Upper lobe of left lung (tissue), 6 donors: ENCODE data around the gene DISC1. TPM values are rescaled to one million over a fixed set of nuclear protein-coding genes. Genes with fewer than 3 reads are reported as not detected.

Experiments used
- ATAC-seq, 2 donors: fragments of 200-7000 bp; cut with Tn5 transposase; one replicate each; pipeline ENCODE4 v1.9.1; 2022; ENCODE audit warnings: mild to moderate bottlenecking in 2 of 2, moderate library complexity in 2 of 2; ENCODE audit not compliant: low FRiP score in 2 of 2
- DNase-seq, 2 donors: peaks; one replicate each; pipeline ENCODE4 v3.0.0-alpha.2; 2019 to 2020
- H3K27ac ChIP-seq, 4 donors: fragments of 200-600 bp; sonication (generic); one replicate each; pipeline ENCODE4 v1.5.1; 2016 to 2019
- H3K27me3 ChIP-seq, 4 donors: fragments of 200-600 bp; sonication (generic); one replicate each; pipeline ENCODE4 v1.5.1; 2017 to 2019
- H3K36me3 ChIP-seq, 4 donors: fragments of 200-600 bp; sonication (generic); one replicate each; pipeline ENCODE4 v1.5.1; 2016 to 2019
- H3K4me1 ChIP-seq, 4 donors: fragments of 200-600 bp; sonication (generic); one replicate each; pipeline ENCODE4 v1.5.1; 2018 to 2019
- H3K4me3 ChIP-seq, 4 donors: fragments of 200-600 bp; sonication (generic); one replicate each; pipeline ENCODE4 v1.5.1; 2017 to 2019; ENCODE audit warnings: mild to moderate bottlenecking in 2 of 4, moderate library complexity in 1 of 4
- H3K9me3 ChIP-seq, 4 donors: fragments of 200-600 bp; sonication (generic); one replicate each; pipeline ENCODE4 v1.5.1; 2018 to 2019
- EP300 ChIP-seq, 4 donors: sonication (generic); formaldehyde crosslinking; IDR thresholded peaks; one replicate each; pipeline ENCODE4 v1.5.1; 2017; ENCODE audit warnings: antibody characterized with exemption in 4 of 4, control low read depth in 2 of 4
- POLR2A ChIP-seq, 4 donors: fragments of 450-650 bp; IDR thresholded peaks; one replicate each; pipeline ENCODE4 v1.5.1; 2016 to 2017; ENCODE audit warnings: antibody characterized with exemption in 4 of 4, mild to moderate bottlenecking in 2 of 4
- POLR2AphosphoS5 ChIP-seq, 2 donors: sonication (generic); formaldehyde crosslinking; IDR thresholded peaks; one replicate each; pipeline ENCODE4 v1.5.1; 2017; ENCODE audit warnings: antibody characterized with exemption in 2 of 2
- WGBS, 2 donors: methylation state at CpG; one replicate each; pipeline ENCODE4 v1.1.5; 2017 to 2018; 5-methylcytosine and 5-hydroxymethylcytosine counted together
- total RNA-seq, 6 donors: library from RNA; depleted of rRNA in 4 of 6; stranded (reverse); fragments of >200 nt in 4 of 6; gene quantifications; one replicate each; pipeline versions ENCODE4 v1.1.0 to v1.2.1, GENCODE V29; 2016 to 2021
- TF ChIP-seq, protein P1 (sequence below), 6 experiments: fragments of 450-650 bp in 4 of 6; fragments of 200-600 bp in 2 of 6; sonication (generic) in 2 of 6; IDR thresholded peaks; one replicate each; pipeline ENCODE4 v1.5.1; 2016 to 2019; ENCODE audit warnings: antibody characterized with exemption in 6 of 6
- donor health status: DM: no; HTN: no; CAD: no; lungs with moderate emphysema.
- donor health status: DM: no; HTN: yes; CAD: no; lungs with severe emphysema.

DISC1 gene
- total RNA-seq, 6 donors from 2014 or later: 6.1 to 16.8 (median 10.5) TPM

DNA sequence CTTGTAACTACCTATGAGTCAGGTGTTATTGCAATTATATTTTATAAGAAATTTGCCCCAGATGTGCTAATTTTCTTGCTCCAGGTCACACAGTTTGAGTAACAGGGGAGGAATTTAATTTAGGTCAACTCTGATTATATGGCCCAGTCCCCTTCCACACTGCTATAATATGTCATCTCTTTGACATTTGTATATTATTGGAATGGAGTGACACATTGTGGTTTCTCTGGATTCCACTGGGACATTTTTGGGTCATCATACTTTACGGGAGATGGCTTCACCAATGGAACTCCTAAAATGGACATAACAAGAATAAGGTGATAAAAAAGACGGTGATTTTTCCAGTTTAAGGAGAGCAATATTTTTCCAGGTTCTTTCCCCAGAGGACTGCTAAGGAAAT lies 191.2 kb downstream of the DISC1 start:
- Histone ChIP-seq H3K27me3 (no peaks in the 10 kb centered on the region), H3K4me1 (no peaks in the 10 kb centered on the region), H3K27ac (no peak overlapping the region), H3K4me3 (no peak overlapping the region), H3K36me3 (peaks cover 0 to 5% (median 0%) of the 10 kb centered on the region in 4 donors), H3K9me3 (no peaks in the 10 kb centered on the region)
- DNase-seq (no peak), ATAC-seq (no peak)
- 96% methylated on average over 2 of the region's 2 CpGs for WGBS, 2 donors
- TF ChIP-seq EP300 (IDR thresholded peaks at IDR 0.05): no peak
- TF ChIP-seq, protein P1, sequence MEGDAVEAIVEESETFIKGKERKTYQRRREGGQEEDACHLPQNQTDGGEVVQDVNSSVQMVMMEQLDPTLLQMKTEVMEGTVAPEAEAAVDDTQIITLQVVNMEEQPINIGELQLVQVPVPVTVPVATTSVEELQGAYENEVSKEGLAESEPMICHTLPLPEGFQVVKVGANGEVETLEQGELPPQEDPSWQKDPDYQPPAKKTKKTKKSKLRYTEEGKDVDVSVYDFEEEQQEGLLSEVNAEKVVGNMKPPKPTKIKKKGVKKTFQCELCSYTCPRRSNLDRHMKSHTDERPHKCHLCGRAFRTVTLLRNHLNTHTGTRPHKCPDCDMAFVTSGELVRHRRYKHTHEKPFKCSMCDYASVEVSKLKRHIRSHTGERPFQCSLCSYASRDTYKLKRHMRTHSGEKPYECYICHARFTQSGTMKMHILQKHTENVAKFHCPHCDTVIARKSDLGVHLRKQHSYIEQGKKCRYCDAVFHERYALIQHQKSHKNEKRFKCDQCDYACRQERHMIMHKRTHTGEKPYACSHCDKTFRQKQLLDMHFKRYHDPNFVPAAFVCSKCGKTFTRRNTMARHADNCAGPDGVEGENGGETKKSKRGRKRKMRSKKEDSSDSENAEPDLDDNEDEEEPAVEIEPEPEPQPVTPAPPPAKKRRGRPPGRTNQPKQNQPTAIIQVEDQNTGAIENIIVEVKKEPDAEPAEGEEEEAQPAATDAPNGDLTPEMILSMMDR (IDR thresholded peaks at IDR 0.05): no peak
- no peak for TF ChIP-seq POLR2AphosphoS5 (IDR thresholded peaks at IDR 0.05)
- TF ChIP-seq POLR2A (IDR thresholded peaks at IDR 0.05): no peak

DNA sequence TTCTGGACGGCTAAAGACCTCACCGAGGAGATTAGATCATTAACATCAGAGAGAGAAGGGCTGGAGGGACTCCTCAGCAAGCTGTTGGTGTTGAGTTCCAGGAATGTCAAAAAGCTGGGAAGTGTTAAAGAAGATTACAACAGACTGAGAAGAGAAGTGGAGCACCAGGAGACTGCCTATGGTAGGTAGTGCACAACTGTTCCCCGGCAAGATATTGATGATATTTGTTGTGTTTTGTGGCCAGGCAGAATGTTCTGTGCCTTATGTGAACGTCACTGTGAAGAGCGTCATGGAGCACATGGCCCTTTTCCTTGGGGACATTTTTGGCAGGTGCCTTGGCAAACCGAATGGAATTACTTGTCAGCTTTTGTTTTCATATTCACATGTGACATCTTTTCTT lies 191.7 kb downstream of the DISC1 start:
- peak in 1 of 2 donors; percentile 80 for ATAC-seq
- 75 to 82% methylated on average over 6 of the region's 6 CpGs for WGBS, 2 donors
- no peak overlapping the region for H3K27ac ChIP-seq
- H3K27me3 ChIP-seq: no peaks in the 10 kb centered on the region
- DNase-seq: no peak
- H3K36me3 ChIP-seq: peaks cover 0 to 5% (median 0%) of the 10 kb centered on the region in 4 donors
- TF ChIP-seq, protein P1 (IDR thresholded peaks at IDR 0.05): no peak
- TF ChIP-seq POLR2A (IDR thresholded peaks at IDR 0.05) (no peak), EP300 (IDR thresholded peaks at IDR 0.05) (no peak), POLR2AphosphoS5 (IDR thresholded peaks at IDR 0.05) (no peak)
- no peaks in the 10 kb centered on the region for H3K4me1 ChIP-seq
- H3K4me3 ChIP-seq: no peak overlapping the region
- H3K9me3 ChIP-seq: no peaks in the 10 kb centered on the region

DNA sequence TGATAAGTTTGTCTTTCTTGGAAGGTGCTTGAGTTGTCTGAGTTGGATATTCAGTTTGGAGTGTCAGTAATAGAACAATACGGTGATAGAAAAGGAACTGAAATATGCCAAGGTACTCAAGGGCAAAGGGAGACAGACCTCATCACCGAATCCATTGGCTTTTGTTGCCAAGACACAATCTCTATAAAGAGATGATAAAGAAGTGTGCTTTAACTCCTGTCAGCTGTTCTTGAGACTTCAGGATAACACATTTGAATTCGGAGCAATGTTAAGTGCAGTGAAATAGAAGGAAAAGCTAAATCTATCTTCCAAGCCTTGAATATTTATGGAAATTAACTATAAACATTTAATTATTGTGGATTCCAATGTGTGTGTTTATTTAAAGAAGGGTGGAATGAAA lies 194.7 kb downstream of the DISC1 start:
- no peaks in the 10 kb centered on the region for H3K27me3 ChIP-seq
- peaks cover 0 to 5% (median 0%) of the 10 kb centered on the region in 4 donors for H3K36me3 ChIP-seq
- 78% methylated on average over 3 of the region's 3 CpGs for WGBS, 2 donors
- ATAC-seq (no peak), DNase-seq (no peak)
- no peak overlapping the region for H3K27ac ChIP-seq
- no peaks in the 10 kb centered on the region for H3K9me3 ChIP-seq
- TF ChIP-seq POLR2AphosphoS5 (IDR thresholded peaks at IDR 0.05) (no peak), POLR2A (IDR thresholded peaks at IDR 0.05) (no peak), EP300 (IDR thresholded peaks at IDR 0.05) (no peak)
- TF ChIP-seq, protein P1 (IDR thresholded peaks at IDR 0.05): no peak
- no peaks in the 10 kb centered on the region for H3K4me1 ChIP-seq
- no peak overlapping the region for H3K4me3 ChIP-seq

DNA sequence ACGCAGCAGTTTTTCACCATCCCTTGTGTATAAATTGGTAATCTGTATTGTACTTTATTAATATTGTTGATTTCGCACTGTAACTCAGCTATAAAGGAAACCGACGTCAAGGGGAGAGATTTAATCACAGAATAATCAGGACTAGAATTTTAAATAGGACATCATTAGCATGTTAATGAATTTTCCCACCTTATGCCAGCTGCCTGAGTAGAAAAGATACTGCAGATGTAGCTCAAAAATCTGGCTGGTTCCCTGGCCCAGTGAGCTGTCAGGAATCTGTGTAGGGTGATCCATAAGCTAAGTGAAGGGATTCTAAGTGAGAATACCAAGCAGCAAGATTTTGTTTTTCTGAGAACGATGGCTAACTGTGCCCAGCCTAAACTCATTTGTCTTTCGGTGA lies 195.5 kb downstream of the DISC1 start:
- peaks cover 0 to 5% (median 0%) of the 10 kb centered on the region in 4 donors for H3K36me3 ChIP-seq
- 93 to 96% methylated on average over 6 of the region's 6 CpGs for WGBS, 2 donors
- no peaks in the 10 kb centered on the region for H3K27me3 ChIP-seq
- H3K4me3 ChIP-seq: no peak overlapping the region
- ATAC-seq (no peak), DNase-seq (no peak)
- no peaks in the 10 kb centered on the region for H3K9me3 ChIP-seq
- TF ChIP-seq, protein P1 (IDR thresholded peaks at IDR 0.05): no peak
- no peak for TF ChIP-seq POLR2AphosphoS5 (IDR thresholded peaks at IDR 0.05)
- no peak for TF ChIP-seq EP300 (IDR thresholded peaks at IDR 0.05)
- TF ChIP-seq POLR2A (IDR thresholded peaks at IDR 0.05): no peak
- H3K4me1 ChIP-seq: no peaks in the 10 kb centered on the region
- H3K27ac ChIP-seq: no peak overlapping the region

DNA sequence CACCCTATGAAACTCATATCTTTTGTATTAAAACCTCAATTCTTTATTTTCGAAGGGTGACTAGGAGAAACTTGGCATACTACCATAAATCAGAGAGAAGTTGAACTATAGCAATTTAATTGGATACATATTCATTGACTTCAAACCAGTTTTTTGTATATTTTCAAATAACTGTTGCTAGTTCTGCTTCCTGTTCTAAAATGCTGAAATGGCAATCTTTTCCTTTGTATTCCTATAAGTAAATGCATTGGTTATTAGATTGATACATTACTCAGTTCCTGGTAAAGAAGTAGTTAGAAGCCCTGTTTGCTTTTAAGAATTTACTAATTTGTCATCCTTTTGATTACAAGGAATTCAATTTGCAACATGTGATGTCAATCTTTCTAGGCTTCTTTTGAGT lies 200.0 kb downstream of the DISC1 start:
- Histone ChIP-seq H3K27me3 (no peaks in the 10 kb centered on the region), H3K4me3 (no peak overlapping the region), H3K36me3 (no peaks in the 10 kb centered on the region), H3K9me3 (no peaks in the 10 kb centered on the region), H3K4me1 (peaks cover 0 to 3% (median 0%) of the 10 kb centered on the region in 4 donors), H3K27ac (no peak overlapping the region)
- ATAC-seq (no peak), DNase-seq (no peak)
- 87 to 91% methylated on average over 1 of the region's 1 CpG for WGBS, 2 donors
- TF ChIP-seq POLR2A (IDR thresholded peaks at IDR 0.05): no peak
- TF ChIP-seq EP300 (IDR thresholded peaks at IDR 0.05): no peak
- TF ChIP-seq, protein P1 (IDR thresholded peaks at IDR 0.05): no peak
- no peak for TF ChIP-seq POLR2AphosphoS5 (IDR thresholded peaks at IDR 0.05)
